GM10266 (cell line): ENCODE data around the gene WDSUB1.

Experiments
- DNase-seq: peaks from one replicate; pipeline ENCODE4 v3.0.0; 2012; ENCODE audit errors: extremely low spot score
- TF ChIP-seq, protein P1 (sequence below): IDR thresholded peaks from 2 replicates; pipeline ENCODE4 v1.5.1; 2012; ENCODE audit warnings: mild to moderate bottlenecking, low read depth; ENCODE audit not compliant: control insufficient read depth, insufficient read depth; ENCODE audit errors: missing control alignments

Gene WDSUB1, protein sequence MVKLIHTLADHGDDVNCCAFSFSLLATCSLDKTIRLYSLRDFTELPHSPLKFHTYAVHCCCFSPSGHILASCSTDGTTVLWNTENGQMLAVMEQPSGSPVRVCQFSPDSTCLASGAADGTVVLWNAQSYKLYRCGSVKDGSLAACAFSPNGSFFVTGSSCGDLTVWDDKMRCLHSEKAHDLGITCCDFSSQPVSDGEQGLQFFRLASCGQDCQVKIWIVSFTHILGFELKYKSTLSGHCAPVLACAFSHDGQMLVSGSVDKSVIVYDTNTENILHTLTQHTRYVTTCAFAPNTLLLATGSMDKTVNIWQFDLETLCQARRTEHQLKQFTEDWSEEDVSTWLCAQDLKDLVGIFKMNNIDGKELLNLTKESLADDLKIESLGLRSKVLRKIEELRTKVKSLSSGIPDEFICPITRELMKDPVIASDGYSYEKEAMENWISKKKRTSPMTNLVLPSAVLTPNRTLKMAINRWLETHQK

DNA sequence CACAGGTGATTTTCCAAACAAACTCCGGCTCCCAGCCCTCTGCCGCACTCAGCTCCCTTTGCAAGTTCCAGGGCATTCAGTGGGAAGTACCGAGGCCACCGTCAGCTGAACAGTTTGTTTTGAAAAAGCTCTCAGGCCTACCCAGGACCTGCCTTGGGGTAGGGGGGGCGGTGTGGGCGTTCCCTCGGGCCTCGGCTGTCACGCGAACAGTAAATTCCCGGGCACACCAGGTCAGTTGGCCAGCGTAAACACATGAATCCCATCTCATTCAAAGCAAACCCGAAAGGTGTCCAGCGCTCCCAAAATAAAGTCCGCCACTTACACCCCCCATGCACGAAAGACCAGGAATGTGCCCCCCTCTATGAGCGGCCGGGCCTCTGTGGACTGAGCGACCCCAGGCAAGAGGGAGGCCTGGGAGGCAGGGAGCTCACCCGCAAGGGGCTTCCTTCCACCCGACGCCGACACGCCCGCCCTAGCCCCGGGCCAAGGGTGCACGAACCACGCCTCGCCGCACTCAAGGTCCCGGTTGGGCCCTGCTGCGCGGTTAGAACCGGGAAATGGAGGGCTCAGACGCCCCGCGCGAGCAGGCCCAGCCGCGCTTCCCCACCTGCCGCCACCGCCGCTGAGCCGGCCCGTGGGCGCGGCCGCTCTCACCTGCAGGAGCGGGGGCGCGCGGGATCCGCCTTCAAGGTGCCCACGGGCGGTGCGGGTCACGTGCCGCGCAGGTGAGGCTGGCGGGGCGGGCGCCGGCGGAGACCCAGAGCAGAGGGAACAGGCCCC lies at the start of gene WDSUB1:
Gene WDSUB1, minus strand, starts transcription at position 775 of the 780 bp plus-strand sequence. CDS start 3,634 bp downstream, outside the sequence.
- TF ChIP-seq, protein P1, sequence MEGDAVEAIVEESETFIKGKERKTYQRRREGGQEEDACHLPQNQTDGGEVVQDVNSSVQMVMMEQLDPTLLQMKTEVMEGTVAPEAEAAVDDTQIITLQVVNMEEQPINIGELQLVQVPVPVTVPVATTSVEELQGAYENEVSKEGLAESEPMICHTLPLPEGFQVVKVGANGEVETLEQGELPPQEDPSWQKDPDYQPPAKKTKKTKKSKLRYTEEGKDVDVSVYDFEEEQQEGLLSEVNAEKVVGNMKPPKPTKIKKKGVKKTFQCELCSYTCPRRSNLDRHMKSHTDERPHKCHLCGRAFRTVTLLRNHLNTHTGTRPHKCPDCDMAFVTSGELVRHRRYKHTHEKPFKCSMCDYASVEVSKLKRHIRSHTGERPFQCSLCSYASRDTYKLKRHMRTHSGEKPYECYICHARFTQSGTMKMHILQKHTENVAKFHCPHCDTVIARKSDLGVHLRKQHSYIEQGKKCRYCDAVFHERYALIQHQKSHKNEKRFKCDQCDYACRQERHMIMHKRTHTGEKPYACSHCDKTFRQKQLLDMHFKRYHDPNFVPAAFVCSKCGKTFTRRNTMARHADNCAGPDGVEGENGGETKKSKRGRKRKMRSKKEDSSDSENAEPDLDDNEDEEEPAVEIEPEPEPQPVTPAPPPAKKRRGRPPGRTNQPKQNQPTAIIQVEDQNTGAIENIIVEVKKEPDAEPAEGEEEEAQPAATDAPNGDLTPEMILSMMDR = no peak
- DNase-seq = peak; percentile 32

DNA sequence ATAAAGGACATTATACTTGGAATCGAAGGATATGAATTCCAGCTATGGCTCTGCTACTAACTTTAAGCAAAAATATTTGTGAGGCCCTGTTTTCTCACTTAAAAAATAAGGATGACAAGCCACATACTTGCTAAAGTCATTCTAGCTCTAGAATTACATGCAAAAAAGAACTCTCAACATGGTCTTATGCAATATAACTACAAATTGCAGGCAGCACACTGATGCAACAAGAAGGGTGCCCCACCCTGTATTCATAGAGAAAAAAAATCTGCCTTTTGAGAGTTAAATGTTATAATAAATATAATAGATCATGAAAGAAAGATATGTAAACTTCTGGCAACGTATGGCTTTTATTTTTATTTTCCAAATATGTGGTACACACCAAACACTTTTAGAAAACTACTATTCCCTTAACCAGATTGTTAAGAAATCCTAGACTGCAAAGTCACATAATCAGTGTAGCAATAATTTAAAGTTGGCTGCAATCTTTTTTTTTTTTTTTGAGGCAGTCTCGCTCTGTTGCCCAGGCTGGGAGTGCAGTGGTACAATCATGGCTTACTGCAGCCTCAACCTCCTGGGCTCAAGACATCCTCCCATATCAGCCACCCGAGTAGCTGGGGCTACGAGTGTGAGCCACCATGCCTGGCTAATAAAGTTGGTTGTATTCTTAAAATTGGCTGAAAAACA lies 40.2 kb upstream of the WDSUB1 start:
- TF ChIP-seq, protein P1 = no peak
- no peak for DNase-seq

DNA sequence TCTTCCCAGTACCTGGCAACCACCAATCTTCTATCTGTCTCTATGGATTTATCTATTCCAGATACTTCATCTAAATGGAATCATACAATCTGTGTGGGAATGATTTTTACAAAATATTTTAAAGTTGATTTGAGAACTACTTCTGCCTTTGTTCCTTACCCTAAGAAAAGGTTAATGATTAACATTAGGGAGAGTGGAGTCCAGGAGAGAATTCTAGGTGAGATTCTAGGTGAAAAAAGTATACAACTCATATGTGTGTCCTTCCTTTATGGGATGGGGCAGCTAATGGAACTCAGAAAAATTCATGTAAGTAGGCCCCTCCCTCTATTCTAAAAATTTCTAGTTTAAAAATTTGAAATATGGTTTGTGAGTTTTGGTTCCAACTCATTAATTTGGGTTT lies 35.9 kb upstream of the WDSUB1 start:
- TF ChIP-seq, protein P1 = no peak
- no peak for DNase-seq

DNA sequence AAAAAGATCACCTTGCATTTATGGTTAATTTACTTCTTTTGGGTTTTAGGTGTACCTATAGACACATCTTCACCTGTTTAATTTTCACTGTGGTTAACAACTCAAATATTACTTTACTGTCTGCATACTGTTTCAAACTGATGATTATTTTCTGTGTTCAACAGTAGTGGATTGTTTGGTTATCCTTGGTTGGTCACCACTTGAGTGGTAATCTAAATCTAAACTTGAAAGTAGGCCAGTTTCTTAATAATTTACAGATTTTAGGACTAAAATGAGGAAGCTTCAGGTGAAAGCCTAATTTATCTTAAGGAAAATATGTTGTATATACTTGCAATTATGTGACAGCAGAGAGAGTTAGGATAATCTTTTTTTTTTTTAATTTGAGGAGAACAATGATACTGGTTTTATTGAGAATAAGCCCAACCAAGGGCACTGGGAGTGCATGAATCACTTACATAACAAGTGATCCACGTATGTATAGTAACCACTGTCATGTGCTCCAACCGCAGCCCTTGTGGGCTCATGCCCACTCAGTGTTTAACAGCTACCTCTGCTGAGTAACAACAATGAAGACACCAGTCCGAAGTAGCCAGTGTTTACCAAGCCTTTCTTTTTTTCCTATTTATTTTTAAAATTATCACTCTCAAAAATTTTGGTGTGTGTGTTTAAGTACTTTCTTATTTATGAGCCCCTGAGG lies 31.0 kb upstream of the WDSUB1 start:
- DNase-seq = no peak
- TF ChIP-seq, protein P1 = no peak

DNA sequence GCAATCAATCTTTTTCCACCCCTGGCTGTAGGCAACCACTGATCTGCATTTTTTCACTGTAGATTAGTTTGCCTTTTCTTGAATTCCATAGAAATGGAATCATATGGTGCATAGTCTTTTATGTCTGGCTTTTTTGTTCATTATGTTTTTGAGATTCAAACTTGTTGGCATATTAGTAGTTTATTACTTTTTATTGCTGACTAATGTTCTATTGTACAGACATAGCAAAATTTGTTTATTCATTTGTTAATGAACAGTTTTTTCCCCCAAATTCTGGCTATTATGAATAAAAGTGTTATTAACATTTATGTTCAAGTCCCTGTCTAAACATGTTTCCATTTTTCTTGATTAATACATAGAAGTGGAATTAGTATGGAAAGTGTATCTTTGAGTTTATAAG lies 21.4 kb upstream of the WDSUB1 start:
- DNase-seq = no peak
- TF ChIP-seq, protein P1 = no peak

DNA sequence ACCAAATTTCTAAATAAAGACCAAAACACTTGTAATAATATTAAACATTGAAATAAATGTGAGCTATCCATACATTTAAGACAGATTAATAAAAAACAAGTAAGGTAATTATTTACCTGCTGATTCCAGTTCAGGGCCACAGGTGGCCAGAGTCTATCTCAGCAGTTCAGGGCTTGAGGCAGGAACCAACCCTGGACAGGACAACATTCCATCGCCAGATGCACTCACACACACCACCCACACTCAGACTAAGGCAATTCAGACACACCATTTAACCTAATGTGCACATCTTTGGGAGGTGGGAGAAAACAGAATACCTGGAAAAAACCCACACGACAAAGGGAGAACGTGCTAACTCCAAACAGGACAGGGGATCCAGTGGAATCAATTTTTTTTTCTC lies 14.1 kb upstream of the WDSUB1 start:
- TF ChIP-seq, protein P1 = no peak
- no peak for DNase-seq
